HG02970 (cell line): ENCODE measurements around the gene PHC2.
A peak's percentile ranks its signal among the peaks of the same experiment; 100 is the strongest.

ENCODE experiments used
- ATAC-seq: cut with Tn5 transposase; IDR thresholded peaks from one replicate; pipeline ENCODE4 v1.9.1; 2021; ENCODE audit warnings: mild to moderate bottlenecking, moderate library complexity, moderate number of reproducible peaks; ENCODE audit not compliant: unreplicated experiment, low FRiP score

The PHC2 gene

DNA sequence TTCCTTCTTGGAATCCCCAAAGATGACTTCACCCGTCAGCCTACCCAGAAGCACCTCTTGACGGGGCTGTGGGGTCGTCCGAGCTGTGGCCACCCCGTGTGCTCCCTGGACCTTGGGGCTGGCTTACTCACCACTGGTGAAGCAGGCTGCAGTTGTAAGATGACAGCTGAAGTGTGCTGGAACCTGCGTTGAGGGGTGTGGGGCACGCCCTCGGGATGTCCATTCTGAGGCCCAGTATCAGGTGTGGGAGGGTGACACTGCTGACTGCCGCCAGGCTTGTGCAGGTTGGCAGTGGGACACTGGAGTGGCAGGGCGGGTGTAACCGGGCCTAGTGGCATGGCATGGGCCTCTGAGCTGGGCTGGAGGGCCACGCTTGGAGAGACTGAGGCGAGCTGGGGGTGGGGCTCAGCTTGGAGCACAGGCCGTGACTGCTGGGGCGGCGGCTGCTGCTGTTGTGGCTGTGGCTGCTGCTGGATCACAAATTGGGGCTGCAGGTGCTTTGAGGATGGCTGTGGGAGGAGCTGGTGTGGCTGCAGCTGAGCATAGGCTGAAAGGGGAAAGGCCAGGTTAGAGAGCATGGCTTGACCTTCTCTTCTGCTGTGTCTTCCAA is 76.1 kb downstream of the PHC2 start:
- no peak for ATAC-seq

DNA sequence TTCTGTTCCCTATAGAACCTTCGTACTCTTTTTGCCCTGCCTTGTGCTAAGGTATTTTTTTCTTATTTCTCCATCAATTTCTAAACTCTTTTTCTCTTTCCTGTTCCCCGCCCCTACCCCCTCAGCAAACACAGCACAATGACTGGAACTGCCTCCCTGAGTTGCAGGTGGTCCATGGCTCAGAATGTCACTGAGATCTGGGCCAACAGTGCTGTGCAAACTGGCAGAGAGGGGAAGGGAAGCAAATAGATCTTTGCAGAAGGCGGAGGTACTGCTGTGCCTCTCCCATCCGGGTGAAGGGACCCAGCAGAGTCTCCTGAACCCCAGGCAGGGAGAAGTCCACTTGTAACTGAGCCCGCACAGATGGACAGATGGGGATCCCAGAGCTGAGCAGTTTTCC is 77.4 kb downstream of the PHC2 start:
- ATAC-seq, result no peak

DNA sequence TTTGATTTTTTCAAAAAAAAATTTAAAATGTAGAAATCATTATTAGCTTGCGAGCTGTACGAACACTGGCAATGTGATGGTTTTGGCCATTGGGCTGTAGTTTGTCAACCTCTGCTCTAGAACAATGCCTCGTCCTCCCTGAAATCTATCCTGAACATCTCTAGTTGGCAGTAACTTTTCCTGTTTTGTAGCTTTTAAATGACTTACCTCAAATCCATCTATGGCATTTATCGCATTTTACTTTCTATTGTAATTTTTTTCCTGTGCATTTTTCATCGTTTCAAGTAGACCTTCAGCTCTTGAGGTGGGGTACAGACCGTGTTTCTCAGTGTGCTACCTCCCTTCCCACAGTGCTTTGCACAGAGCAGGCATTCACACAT is 79.6 kb downstream of the PHC2 start:
- ATAC-seq, result no peak

DNA sequence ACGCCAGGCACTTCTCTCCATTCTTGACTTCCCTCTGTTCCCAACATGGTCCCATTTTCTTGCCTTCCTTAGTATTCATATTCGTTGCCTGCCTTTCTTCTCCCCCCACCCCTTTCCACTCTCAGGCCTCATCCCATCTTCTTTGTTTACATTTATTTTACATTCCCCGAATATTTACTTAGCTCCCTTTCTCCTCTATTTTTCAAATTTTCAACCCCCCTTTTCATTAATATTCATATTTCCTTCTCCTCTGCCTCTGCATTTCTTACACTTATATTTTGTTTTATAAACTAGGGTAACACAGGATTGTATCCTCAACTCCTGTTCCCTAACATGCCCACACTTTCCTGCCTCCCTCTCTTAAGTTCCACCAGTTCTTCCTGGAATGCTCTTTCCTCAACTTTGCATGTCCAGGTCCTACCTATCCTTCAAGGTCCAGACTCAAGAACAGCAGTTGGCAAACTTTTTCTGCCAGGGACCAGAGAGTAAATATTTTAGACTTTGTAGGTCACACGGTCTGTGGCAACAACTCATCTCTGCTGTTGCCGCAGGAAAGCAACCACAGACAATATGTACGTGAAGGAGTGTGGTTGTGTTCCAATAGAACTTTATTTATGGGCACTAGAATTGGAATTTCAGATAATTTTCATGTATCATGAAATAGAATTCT is 80.1 kb downstream of the PHC2 start:
- no peak for ATAC-seq

DNA sequence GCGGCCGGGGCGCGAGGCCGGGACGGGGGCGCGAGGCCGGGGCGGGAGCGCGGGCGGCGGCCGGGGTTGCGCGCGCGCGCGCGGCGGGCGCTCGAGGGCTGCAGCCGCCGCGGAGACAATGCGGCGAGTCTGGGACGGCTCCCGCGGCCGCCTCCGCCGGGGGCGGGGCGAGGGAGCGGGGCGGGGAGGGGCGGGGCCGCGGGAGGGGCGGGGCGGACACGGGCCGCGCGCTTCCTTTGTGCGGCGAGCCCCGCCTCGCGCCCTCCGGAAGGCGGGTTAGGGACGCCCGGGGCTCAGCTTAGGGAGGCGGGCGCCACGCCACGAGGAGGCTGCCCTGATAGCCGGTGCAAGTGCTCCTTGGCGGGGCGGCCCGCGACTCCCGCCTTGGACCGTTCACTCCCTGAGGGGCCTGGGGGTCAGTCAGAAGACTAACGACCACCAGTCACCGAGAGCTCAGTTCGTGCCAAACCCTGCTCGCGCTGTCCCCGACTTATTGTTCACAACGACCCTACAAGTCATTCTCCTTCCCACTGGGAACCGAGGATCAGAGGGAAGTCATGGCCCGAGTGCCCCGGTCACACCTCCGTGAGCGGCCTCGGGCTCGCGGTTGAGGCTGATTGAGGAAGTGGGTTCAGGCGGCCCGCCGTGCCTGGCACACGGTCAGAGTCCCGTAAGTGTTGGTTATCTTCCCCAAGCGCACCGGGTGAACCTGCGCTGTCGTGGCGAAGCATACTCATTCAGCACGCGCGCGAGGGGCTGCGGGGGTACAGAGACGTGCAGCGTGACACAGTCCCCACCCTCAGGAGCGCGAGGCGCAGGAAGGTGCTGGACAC is 80.9 kb downstream of the PHC2 start:
- peak; percentile 82 for ATAC-seq

DNA sequence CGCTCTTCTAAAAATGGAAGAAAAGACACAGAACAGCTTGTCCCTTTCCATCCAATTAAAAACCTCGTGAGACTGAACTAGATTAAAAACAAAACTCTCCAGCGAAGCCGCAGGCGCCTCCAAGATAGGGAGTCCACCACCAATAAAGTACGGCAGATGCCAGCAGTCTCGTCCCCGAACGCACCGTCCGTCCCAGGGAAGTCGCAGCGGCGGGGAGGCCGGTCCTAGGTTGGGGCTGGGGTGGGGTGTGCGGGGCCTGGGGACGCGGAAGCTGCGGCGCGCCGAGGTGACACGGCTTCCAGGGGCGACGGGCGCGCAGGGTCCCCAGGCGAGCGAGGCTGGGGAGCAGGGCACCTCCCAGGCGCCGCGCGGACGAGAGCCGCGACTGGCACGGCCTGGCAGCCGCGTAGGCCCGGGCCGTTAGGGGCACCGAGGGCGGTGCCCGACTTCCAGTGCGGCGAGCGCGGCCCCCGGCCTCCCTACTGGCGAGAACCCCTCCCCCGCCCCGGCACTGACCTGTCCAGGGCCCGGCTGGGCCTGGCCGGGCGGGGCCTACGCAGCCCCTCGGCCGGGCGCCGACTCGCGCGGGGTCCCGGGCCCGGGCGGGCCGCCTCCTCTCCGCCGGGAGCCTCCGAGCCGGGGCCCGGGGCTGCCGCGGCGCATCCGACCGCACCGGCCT is 81.7 kb downstream of the PHC2 start:
- peak; percentile 41 for ATAC-seq

DNA sequence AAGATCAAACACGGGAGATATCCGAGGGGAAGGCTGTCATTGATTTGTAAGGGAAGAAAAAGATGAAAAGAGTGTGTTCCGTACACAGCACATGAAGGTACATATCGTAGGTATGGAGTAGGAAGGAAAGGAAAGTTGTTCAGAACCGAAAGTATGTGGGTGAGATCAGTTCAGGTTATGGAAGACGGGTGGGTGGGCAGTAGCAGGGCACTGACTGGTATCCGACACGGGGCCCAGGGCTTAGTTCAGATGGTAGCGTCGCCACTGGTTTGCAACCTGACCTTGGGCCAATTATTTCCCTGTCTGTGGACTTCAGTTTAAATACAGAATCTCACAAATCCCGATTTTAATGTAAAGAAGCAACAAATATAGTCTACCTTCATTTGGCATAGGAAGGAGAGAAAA is 82.2 kb downstream of the PHC2 start:
- no peak for ATAC-seq

DNA sequence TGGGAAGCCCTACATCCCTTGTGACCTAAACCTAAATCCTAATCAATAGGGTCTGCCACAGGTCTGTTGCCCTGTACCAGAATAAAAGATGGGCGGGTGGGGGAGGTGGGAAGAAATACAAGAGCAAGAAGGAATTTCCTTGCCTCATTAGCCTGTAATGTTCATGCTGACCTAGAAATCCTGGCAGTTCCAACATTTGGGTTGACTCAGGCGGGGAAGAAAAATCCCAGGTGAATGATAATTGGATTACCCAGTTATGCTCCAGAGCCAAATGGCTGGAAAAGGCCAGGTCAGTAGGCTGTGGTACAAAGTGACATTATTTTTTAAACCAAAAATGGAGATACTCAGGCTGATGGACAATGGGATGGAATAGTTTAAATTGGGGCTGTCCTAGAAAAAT is 82.7 kb downstream of the PHC2 start:
- no peak for ATAC-seq

DNA sequence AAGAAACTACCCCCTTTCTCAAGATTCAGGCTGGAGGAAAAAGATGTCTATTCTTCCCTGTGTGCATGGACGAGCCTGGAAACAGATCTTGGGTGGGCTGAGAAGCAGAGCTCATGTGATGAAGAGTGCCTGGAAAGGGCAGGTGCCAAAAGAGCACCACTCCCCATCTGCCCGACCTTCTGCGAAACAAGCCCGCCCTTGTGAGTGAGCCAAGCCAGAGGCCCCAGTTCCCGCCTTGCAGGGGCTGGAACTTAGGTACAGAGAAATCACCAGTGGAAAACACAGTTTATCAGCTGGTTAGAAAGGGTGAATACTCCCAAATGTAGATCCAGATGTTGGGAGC is 83.3 kb downstream of the PHC2 start:
- ATAC-seq, result no peak

DNA sequence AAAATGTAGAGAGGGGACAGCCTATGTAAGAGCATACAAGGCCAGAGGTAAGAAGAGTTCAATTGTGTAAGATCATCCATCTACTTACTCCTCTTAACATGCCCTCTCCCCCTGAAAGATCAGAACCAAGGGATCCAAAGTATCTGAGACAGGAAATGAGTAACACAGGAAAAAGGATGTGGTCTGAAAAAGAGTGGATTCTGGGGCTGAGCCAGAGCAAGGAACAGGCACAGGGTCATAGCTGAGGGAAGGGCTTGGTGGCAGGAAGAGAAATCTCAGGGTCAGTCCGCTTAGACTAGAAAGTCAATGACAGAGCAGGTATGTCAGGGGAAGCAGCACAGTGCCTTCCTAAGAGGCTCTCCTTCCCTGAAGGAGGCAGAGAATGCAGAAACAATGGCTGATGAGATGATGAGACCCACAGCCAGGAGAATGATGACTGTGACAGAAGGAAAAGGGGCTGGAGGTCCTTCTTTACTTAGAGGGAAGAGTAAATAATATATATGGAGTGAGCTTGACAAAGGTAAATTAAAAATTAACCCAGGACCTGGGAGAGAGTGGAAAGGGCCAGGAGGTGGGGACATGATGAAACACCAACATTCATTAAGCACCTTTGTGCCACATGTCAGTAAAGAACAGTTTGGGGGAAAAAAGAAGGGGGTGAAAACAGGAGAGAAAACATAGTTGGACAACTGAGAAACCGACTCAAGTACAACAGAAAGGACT is 83.8 kb downstream of the PHC2 start:
- no peak for ATAC-seq

DNA sequence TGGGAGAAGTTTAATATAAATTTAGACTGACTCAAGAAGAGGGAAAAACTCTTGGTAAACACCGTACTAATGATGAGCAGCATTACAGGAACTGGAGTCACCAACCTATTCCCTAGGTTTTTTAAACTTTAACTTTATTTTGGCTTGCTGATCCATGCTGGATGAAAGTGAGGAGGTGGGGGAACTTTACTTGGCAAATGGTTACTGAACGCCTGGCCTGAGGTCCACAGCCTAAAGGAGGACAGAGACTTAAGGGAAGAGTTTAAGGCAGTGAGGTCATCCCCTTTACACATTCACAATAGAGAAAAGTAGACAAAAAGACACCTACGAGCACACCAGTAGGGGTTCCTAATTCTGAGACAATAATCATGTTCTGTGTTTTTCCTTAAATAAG is 84.4 kb downstream of the PHC2 start:
- ATAC-seq, result no peak

DNA sequence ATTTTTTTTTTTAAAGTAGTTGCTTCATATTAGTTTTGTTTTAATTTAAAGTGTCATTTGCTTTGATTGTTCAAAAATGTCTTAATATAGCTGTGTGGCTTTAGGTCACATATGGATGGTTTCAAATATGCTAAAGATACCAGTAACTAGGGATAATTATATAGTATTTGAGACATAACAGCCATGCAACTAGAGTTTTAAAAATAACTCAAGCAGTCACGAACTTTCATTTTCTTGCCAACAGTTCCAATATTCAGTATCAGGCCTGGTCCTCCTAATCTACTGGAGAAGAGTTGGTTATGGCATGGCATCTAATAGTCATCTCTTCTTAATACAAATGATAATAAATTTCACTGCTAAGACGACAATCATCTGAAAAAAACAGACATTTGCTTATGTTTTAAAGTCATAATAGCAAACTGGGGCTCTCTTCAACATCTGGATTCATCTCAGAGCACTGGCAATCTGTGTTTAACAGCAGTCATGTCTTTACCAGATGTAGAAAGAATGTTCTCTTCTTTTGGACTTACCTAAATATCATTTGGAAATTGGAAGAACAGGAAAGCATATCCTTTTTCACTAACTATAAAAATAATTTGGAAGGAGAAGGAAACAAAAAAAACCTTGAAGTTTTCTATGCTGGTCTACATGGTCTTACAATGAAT is 85.9 kb downstream of the PHC2 start:
- ATAC-seq, result no peak

DNA sequence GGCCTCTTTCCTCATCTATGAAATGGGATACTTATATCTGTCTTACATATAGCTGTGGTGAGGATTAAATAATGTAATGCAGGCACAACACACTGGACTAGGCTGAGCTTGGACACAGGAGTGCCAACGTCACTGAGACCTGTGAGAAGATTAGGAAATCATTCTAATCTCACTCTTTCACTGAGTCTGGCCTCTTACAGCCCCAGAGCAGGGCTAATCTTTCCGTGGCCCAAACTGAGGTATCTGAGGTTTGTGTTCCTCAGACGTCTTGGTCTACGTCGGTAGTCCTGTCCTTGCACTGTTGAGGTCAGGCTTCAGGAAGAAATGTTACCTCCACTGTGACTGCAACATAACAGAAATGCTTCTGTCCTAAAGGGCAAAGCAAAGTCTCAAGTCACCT is 87.4 kb downstream of the PHC2 start:
- ATAC-seq, result no peak

DNA sequence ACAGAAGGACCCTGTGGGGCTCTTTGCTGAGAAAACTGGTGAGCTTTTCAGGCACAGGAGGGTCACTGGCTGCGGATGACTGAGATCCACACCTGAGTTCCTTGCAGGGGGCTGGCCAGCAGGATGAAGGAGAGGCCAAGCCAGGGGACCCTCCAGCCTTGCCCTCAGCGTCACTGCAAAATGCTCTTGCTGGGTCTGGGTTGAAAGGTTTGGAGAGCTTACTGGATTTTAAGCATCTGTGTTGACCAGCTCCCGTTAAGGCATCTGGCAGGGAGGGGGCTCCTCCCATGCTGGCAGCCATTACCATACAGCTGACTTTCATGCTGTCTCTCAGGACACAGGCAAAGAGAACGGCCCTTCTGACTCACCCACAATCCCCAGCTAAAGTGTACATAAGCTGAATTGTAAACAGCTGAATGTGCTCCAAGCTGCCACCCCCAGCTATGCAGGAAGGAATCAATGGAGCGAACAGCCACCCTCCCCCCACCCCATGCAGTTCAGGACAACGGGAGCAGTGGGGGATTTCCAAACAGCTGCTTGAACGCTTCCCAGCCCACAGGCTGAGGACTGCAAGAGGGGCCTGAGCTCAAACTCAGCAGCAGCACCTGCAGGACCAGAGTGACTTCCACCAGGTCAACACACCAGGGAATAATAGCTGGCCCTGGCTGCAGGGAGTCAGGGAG is 88.7 kb downstream of the PHC2 start:
- ATAC-seq, result no peak

DNA sequence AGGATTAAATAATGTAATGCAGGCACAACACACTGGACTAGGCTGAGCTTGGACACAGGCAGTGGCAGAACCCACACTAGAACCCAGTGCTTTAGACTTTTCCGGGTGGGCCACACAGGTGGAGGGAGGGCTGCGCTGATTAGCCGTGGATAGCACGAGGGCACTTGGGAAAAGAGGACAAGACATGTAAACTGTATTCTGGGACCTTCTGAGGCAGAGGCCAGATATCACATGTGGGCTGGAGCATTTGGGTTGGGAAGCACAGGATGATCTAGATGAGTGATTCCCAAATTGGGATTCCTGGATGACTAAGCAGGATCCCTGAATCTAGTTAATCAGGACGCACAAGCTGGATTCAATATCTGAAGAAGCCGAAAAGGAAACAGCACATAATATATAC is 89.7 kb downstream of the PHC2 start:
- no peak for ATAC-seq

DNA sequence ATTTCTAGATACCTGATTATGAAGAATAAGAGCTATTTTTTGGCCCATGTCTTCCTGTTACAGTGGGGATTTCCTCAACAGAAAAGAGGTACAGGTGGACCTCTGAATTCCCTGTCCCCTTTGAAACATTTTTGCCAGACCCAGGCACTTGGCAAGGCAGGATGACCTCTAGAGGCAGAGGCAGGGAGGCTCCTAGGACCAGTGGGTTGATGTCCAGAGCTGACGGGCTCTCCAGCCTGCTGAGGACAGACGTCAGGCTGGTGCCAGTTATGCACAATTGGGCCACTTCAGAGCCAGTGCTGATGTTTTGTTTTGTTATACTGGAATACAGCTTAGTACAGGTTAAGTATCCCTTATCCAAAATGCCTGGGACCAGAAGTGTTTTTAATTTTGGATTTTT is 91.5 kb downstream of the PHC2 start:
- ATAC-seq, result no peak

DNA sequence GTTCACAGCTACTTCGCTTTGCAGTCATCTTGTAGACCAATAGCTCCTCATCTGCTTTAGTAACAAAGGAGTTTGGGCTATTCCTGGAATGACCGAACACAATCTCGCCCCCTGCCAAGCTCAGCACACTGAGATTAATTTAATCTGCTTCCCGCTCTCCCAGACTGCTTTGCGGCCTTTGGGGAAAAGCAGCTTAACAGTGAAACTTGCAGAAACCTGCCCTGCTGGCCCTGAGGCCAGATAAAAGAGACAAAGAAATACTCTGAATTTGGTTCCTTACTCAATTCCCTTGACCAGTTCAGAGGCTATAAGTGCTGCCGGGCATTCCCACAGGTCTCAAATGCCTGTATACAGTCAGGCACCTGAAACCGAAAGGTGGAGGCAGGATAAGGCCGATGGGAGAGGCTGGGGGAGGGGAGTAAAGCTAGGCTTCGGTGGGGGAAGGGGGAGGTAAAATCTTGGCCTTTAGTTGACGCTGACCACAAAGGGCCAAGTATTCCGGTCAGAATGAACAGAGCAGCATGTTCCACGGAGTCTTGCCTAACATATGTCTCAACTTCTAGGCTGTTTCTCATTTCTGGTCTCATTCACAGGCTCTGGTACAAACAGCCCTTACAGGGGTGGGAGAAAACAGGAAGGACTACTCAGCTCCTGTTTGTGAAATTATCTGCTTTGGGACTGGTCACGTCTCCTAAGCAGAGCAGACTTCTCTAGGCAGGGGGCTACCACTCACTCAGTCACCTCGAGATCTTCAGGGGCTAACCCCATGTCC is 92.3 kb downstream of the PHC2 start:
- ATAC-seq, result no peak

DNA sequence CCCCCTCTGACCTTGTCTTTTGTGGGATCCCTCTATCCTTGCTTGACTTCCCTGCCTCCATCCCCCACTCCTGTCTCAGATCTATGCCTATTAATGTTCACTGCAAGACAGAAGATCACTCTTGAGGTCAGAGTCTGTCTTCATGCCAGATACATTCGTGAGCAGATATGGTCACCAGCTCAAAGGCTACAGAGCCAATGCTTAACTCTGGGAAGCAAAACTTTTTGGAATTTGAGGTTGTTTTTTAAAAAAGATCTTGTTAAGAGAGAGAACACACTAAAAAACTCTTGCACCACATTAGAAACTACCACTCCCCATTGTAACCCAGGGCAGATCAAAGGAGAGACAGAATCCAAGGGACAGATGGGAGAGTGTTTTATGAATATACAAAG is 92.9 kb downstream of the PHC2 start:
- no peak for ATAC-seq

DNA sequence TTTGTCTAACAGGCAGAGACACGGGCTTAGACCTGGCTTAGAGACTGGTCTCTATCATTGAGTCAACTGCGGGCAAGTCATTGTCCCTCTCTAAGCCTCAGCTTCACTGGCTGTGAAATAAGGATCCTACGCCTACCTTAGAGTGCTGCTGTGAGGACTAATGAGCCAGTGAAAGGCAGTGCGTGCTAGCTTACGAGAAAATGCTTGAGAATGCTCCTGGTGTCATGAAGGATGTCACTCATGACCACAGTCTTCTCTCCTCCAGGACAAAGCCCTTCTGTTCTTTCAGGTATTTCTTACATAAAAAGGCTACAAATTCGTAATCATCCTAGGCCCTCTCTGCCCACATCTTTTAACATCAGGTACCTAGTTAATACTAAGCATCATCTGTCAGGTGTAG is 93.5 kb downstream of the PHC2 start:
- no peak for ATAC-seq
